Measurements from ENCODE around the gene CDK5RAP2. TPM values are rescaled to one million over a fixed set of nuclear protein-coding genes. Genes with fewer than 3 reads are reported as not detected.
A peak's percentile ranks its signal among the peaks of the same experiment; 100 is the strongest.
"Not testable (repeated sequence)": the region's sequence is repeated elsewhere in the genome, so short reads cannot be mapped to it uniquely, and the experiment has no call there.

CDK5RAP2 gene
- total RNA-seq, 1 donor from 2014 or later = 54.5 TPM

GRCh38 chr9:120531683-120532300, 48.2 kb downstream of the CDK5RAP2 start:
- H3K4me1 ChIP-seq = peaks cover 5% of the 10 kb centered on the region
- H3K27me3 ChIP-seq = no peaks in the 10 kb centered on the region
- H3K9me3 ChIP-seq = no peaks in the 10 kb centered on the region
- DNase-seq (ENCODE audit: extremely low spot score in 2 of 2) = no peak
- H3K27ac ChIP-seq = peak overlapping the region; percentile 50
- intact Hi-C loops (cut with DNase I) = no loop called here
- no peak for TF ChIP-seq POLR2AphosphoS5 (IDR thresholded peaks at IDR 0.05; ENCODE audit: insufficient read depth in 1 of 2, low read depth in 1 of 2)
- peaks cover 0 to 58% of the 10 kb centered on the region in 2 donors for H3K36me3 ChIP-seq
- no peak overlapping the region for H3K4me3 ChIP-seq

- DNase-seq (ENCODE audit: extremely low spot score in 2 of 2); H3K9me3 ChIP-seq; intact Hi-C loops (cut with DNase I); H3K4me3 ChIP-seq; H3K27ac ChIP-seq; H3K4me1 ChIP-seq; H3K27me3 ChIP-seq: not testable (repeated sequence)
- H3K36me3 ChIP-seq = peaks cover 0 to 61% of the 10 kb centered on the region in 2 donors
Observed at GRCh38 chr9:120530220-120530832, 49.6 kb downstream of the CDK5RAP2 start.

- H3K36me3 ChIP-seq = peaks cover 0 to 65% of the 10 kb centered on the region in 2 donors
- intact Hi-C loops (cut with DNase I) = no loop called here
Observed at GRCh38 chr9:120528829-120529228, 51.1 kb downstream of the CDK5RAP2 start.

GRCh38 chr9:120528327-120528726, 51.6 kb downstream of the CDK5RAP2 start:
- peaks cover 0 to 65% of the 10 kb centered on the region in 2 donors for H3K36me3 ChIP-seq
- intact Hi-C loops (cut with DNase I) = no loop called here
- TF ChIP-seq CTCF (IDR thresholded peaks at IDR 0.05) (no peak), POLR2AphosphoS5 (IDR thresholded peaks at IDR 0.05; ENCODE audit: insufficient read depth in 1 of 2, low read depth in 1 of 2) (no peak), POLR2A (IDR thresholded peaks at IDR 0.05) (no peak)

More at GRCh38 chr9:120528829-120529228, 51.1 kb downstream of the CDK5RAP2 start:
- TF ChIP-seq CTCF (IDR thresholded peaks at IDR 0.05) (no peak), POLR2AphosphoS5 (IDR thresholded peaks at IDR 0.05; ENCODE audit: insufficient read depth in 1 of 2, low read depth in 1 of 2) (no peak), POLR2A (IDR thresholded peaks at IDR 0.05) (no peak)
- H3K9me3 ChIP-seq = no peaks in the 10 kb centered on the region
- DNase-seq (ENCODE audit: extremely low spot score in 2 of 2) = no peak
- no peak overlapping the region for H3K27ac ChIP-seq
- H3K27me3 ChIP-seq = no peaks in the 10 kb centered on the region
- no peak overlapping the region for H3K4me3 ChIP-seq
- peaks cover 5% of the 10 kb centered on the region for H3K4me1 ChIP-seq

GRCh38 chr9:120526534-120526933, 53.4 kb downstream of the CDK5RAP2 start:
- Histone ChIP-seq H3K4me3 (no peak overlapping the region), H3K27ac (no peak overlapping the region), H3K4me1 (no peaks in the 10 kb centered on the region), H3K27me3 (no peaks in the 10 kb centered on the region), H3K36me3 (peaks cover 0 to 79% of the 10 kb centered on the region in 2 donors), H3K9me3 (no peaks in the 10 kb centered on the region)
- intact Hi-C loops (cut with DNase I) = no loop called here
- no peak for DNase-seq (ENCODE audit: extremely low spot score in 2 of 2)
- no peak for TF ChIP-seq CTCF (IDR thresholded peaks at IDR 0.05)
- no peak for TF ChIP-seq POLR2AphosphoS5 (IDR thresholded peaks at IDR 0.05; ENCODE audit: insufficient read depth in 1 of 2, low read depth in 1 of 2)
- no peak for TF ChIP-seq POLR2A (IDR thresholded peaks at IDR 0.05)

More at GRCh38 chr9:120528327-120528726, 51.6 kb downstream of the CDK5RAP2 start:
- Histone ChIP-seq H3K4me3 (no peak overlapping the region), H3K27ac (no peak overlapping the region), H3K9me3 (no peaks in the 10 kb centered on the region), H3K27me3 (no peaks in the 10 kb centered on the region), H3K4me1 (peaks cover 5% of the 10 kb centered on the region)
- DNase-seq (ENCODE audit: extremely low spot score in 2 of 2) = no peak

- peaks cover 0 to 73% of the 10 kb centered on the region in 2 donors for H3K36me3 ChIP-seq
- H3K9me3 ChIP-seq = no peaks in the 10 kb centered on the region
- no peaks in the 10 kb centered on the region for H3K27me3 ChIP-seq
- intact Hi-C loops (cut with DNase I) = no loop called here
- no peaks in the 10 kb centered on the region for H3K4me1 ChIP-seq
- no peak for DNase-seq (ENCODE audit: extremely low spot score in 2 of 2)
- TF ChIP-seq POLR2AphosphoS5 (IDR thresholded peaks at IDR 0.05; ENCODE audit: insufficient read depth in 1 of 2, low read depth in 1 of 2) (no peak), POLR2A (IDR thresholded peaks at IDR 0.05) (no peak), CTCF (IDR thresholded peaks at IDR 0.05) (no peak)
- no peak overlapping the region for H3K27ac ChIP-seq
- no peak overlapping the region for H3K4me3 ChIP-seq
Observed at GRCh38 chr9:120524863-120525262, 55.1 kb downstream of the CDK5RAP2 start.

All from vagina (tissue), 2 donors.